Heart right ventricle (tissue), 16 donors: ENCODE measurements around the gene LTO1. TPM values are rescaled to one million over a fixed set of nuclear protein-coding genes. Genes with fewer than 3 reads are reported as not detected.

Experiments
- ATAC-seq, 8 donors: fragments of 200-7000 bp; cut with Tn5 transposase; one replicate each; pipeline ENCODE4 v1.9.1; 2020; ENCODE audit warnings: mild to moderate bottlenecking in 8 of 8, moderate library complexity in 8 of 8, moderate number of reproducible peaks in 1 of 8
- DNase-seq, 2 donors: peaks; one replicate each; pipeline ENCODE4 v3.0.0-alpha.2; 2020
- H3K27ac ChIP-seq, 10 donors: fragments of 200-600 bp; sonication (generic) in 2 of 10; one replicate each; pipeline versions ENCODE4 v1.5.0 to v1.8.0; 2020 to 2022; ENCODE audit warnings: mild to moderate bottlenecking in 3 of 10
- H3K27me3 ChIP-seq, 7 donors: fragments of 200-600 bp; one replicate each; pipeline ENCODE4 v1.8.0; 2021 to 2022; ENCODE audit warnings: mild to moderate bottlenecking in 2 of 7
- H3K36me3 ChIP-seq, 9 donors: fragments of 200-600 bp; sonication (generic) in 1 of 9; one replicate each; pipeline versions ENCODE4 v1.5.0 to v1.8.0; 2020 to 2022; ENCODE audit warnings: mild to moderate bottlenecking in 2 of 9
- H3K4me1 ChIP-seq, 9 donors: fragments of 200-600 bp; sonication (generic) in 1 of 9; one replicate each; pipeline versions ENCODE4 v1.5.0 to v1.8.0; 2020 to 2022; ENCODE audit warnings: mild to moderate bottlenecking in 4 of 9
- H3K4me3 ChIP-seq, 10 donors: fragments of 200-600 bp; sonication (generic) in 2 of 10; one replicate each; pipeline versions ENCODE4 v1.5.0 to v1.8.0; 2020 to 2022; ENCODE audit warnings: mild to moderate bottlenecking in 7 of 10, moderate library complexity in 2 of 10
- H3K9me3 ChIP-seq, 11 donors: fragments of 200-600 bp in 10 of 11; sonication (generic) in 2 of 11; one replicate each; pipeline versions ENCODE4 v1.5.0 to v1.8.0; 2013 to 2022; ENCODE audit warnings: mild to moderate bottlenecking in 2 of 11, control low read depth in 1 of 11, moderate library complexity in 1 of 11
- WGBS, 2 donors: extraction: QIAGEN DNeasy Blood & Tissue Kit; methylation state at CpG; one replicate each; pipeline ENCODE4 v1.1.7; 2013; ENCODE audit warnings: inconsistent platforms in 1 of 2; 5-methylcytosine and 5-hydroxymethylcytosine counted together
- intact Hi-C, 10 donors: fragments of 100-400 bp; cut with DNase I; formaldehyde crosslinking; loops; one replicate each; pipeline versions ENCODE4 v1.11.1 to v1.14.2; 2022
- polyA plus RNA-seq, 2 donors: library from polyadenylated mRNA; stranded (reverse); fragments of 200-250 nt; gene quantifications; one replicate each; pipeline ENCODE4 v1.2.3, GENCODE V29; 2013
- total RNA-seq, 10 donors: library from RNA; stranded (reverse); fragmentation: NEBNext Ultra II Directional in 3 of 10; extraction: Animal tissue kit (Norgen Biotek cat#: 25700) in 3 of 10; gene quantifications; one replicate each; pipeline versions ENCODE4 v1.2.1 to v1.2.4, GENCODE V29; 2021 to 2023
- TF ChIP-seq, protein P1 (sequence below), 9 donors: fragments of 200-600 bp; sonication (generic) in 2 of 9; IDR thresholded peaks; one replicate each; pipeline versions ENCODE4 v1.5.0 to v1.8.0; 2021 to 2022; ENCODE audit warnings: antibody characterized with exemption in 9 of 9, mild to moderate bottlenecking in 5 of 9, moderate library complexity in 1 of 9
- donor health status: Arrhythmogenic right ventricular cardiomyopathy.
- donor health status: ischemic (EF 13 %, LVEDD 7.1; RV severe dilation, severe dysfunction).
- donor health status: healthy with polysubstance abuse.
- donor health status: DM: no; HTN: yes; CAD: no.
- donor health status: DM: no; HTN: no; CAD: no.
- donor health status: ischemic (EF 25% LVEDD 6.9; RV normal size, moderate dysfunction).
- donor health status: ischemic (EF 25% LVEDD 5.7; RV mildly dilated, moderate dysfunction).
- donor health status: healthy.
- donor health status: DM: yes; HTN: yes; CAD: no.
- donor health status: Ischemic cardiomyopathy.
- donor health status: ischemic (EF 35%, LVEDD 5.7; RV mildly dilated, moderate dysfunction).
- donor health status: nonischemic (EF 11% LVEDD 7.7; RV severe dilation, severe dysfunction).
- donor health status: DM: yes; HTN: yes; CAD: no.
- donor health status: PGD.
- donor health status: ischemic (EF 29% LVEDD 5.4; RV normal size, mild dysfunction).
- donor health status: nonischemic (EF 23%, LVEDD 6.1; RV moderate dilation, normal function).

LTO1 gene
- total and polyA plus RNA-seq, 12 donors = 7.0 to 22.6 (median 8.2) TPM

DNA sequence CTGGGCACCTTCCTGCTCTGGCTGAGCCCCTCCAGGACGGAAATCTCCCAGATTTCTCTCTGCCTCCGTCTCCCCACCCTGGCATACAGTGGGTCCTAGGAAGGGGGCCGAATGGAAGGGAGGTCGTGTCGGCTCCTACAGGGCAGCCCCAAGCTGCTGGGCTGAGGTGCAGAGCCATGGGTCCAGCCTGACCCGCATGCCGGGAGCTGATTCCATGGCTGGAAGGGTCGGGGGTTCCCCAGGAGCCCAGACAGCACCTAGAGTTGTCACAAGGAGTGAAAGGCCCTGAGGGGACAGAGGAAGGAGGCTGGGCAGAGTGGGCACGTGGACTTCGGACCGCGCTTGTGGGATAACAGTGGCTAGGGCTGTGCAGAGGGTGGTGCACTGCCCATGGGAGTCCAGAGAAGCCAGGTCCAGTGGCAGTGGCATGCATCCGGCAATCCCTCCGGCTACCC is 17.7 kb downstream of the LTO1 start:
- WGBS, 2 donors = 92% methylated on average over 14 of the region's 14 CpGs
- DNase-seq (no peak), ATAC-seq (no peak)
- Histone ChIP-seq H3K36me3 (peaks cover 0 to 40% (median 11%) of the 10 kb centered on the region in 9 donors), H3K27ac (no peak overlapping the region), H3K4me1 (peaks cover 0 to 13% (median 0%) of the 10 kb centered on the region in 9 donors), H3K9me3 (no peaks in the 10 kb centered on the region), H3K4me3 (no peak overlapping the region), H3K27me3 (no peaks in the 10 kb centered on the region)
- TF ChIP-seq, protein P1, sequence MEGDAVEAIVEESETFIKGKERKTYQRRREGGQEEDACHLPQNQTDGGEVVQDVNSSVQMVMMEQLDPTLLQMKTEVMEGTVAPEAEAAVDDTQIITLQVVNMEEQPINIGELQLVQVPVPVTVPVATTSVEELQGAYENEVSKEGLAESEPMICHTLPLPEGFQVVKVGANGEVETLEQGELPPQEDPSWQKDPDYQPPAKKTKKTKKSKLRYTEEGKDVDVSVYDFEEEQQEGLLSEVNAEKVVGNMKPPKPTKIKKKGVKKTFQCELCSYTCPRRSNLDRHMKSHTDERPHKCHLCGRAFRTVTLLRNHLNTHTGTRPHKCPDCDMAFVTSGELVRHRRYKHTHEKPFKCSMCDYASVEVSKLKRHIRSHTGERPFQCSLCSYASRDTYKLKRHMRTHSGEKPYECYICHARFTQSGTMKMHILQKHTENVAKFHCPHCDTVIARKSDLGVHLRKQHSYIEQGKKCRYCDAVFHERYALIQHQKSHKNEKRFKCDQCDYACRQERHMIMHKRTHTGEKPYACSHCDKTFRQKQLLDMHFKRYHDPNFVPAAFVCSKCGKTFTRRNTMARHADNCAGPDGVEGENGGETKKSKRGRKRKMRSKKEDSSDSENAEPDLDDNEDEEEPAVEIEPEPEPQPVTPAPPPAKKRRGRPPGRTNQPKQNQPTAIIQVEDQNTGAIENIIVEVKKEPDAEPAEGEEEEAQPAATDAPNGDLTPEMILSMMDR (IDR thresholded peaks at IDR 0.05) = no peak
- intact Hi-C loops = no loop called here

DNA sequence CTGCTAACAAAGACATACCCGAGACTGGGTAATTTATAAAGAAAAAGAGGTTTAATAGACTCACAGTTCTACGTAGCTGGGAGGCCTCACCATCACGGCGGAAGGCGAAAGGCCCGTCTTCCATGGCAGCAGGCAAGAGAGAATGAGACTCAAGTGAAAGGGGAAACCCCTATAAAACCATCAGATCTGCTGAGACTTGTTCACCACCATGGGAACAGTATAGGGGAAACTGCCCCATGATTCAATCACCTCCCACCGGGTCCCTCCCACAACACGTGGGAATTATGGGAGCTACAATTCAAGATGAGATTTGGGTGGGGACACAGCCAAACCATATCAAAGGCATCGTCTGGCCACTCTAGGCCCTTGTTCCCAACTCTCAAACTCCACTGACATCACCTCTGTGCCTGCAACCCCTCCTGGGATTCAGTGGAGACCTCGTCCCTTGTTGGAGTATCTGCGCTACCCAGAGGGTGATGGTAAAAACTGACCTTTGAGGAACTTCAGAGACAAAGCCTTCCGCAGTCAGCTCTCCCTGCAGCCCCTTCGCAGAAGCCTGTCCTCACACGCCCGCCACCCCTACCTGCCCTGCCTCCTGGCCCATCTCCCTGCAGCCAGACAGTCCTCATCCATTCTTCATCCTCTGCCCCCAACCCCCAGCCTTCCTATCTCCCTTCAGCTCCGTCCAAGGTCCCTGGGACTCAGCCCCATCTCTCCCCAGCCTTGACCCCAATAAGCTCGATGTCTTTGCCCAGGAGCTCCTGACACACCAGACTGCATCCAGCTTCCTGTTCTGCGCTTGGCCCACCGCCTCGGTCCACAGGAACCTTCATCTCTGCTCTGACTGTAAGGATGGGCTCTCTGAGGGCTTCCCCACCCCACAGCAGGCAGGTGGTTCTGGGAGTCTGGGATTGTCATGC is 18.4 kb downstream of the LTO1 start:
- Histone ChIP-seq H3K36me3 (peaks cover 0 to 42% (median 17%) of the 10 kb centered on the region in 9 donors), H3K27me3 (no peaks in the 10 kb centered on the region), H3K4me1 (peaks cover 0 to 13% (median 0%) of the 10 kb centered on the region in 9 donors), H3K4me3 (no peak overlapping the region), H3K27ac (no peak overlapping the region), H3K9me3 (no peaks in the 10 kb centered on the region)
- no peak for DNase-seq
- TF ChIP-seq, protein P1 (IDR thresholded peaks at IDR 0.05) = no peak
- ATAC-seq = no peak
- WGBS, 2 donors = 85 to 88% methylated on average over 20 of the region's 20 CpGs
- intact Hi-C loops = no loop called here

DNA sequence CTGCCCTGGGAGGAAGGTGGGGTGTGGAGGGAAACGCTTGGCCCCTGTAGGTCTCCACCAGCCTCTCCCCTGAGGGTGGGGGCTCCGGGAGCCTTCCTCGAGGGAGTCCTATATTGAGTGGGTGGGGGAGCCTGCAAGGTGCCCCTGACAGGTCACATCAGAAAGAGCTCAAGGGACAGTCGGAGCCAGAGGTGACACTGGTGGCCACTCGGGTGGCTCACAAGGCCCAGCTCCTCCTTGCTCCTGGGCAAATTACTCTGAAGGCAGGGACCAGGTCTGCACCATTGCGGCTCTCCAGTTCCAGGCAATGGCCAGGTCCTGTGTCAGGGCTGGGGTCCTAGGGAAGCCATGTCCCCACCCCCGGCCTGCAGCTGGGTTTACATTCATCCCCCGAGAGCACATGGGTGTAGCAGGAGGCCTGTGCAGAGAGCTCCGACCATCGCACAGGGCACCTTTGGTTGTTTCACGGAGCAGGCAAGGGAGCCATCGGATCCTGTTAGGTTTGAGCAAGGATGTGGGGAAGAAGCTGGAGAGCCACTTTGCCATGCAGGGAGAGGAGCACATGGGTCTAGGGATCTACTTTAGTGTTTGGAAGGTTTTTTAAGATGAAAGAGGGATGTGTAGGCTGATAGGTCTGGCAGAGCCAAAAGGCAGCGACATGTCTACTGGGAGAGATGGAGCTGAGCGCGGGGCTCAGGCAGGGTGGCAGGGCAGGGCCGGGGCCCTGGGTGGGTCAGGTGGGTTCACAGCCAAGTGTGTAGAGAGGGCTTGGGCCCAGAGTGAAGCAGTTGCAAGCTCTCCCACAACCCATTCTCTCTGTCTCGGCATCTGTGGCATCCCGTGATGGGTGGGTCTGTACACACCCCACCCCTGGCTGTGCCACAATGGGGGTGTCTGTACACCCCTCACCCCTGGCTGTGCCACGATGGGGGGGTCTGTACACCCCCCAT is 19.4 kb downstream of the LTO1 start:
- Histone ChIP-seq H3K36me3 (peaks cover 0 to 47% (median 27%) of the 10 kb centered on the region in 9 donors), H3K9me3 (no peaks in the 10 kb centered on the region), H3K27ac (no peak overlapping the region), H3K4me1 (peaks cover 0 to 21% (median 0%) of the 10 kb centered on the region in 9 donors), H3K27me3 (no peaks in the 10 kb centered on the region), H3K4me3 (no peak overlapping the region)
- TF ChIP-seq, protein P1 (IDR thresholded peaks at IDR 0.05) = no peak
- ATAC-seq (peak in 3 of 8 donors; percentile 4 to 12 (median 11)), DNase-seq (no peak)
- WGBS, 2 donors = 82 to 85% methylated on average over 19 of the region's 19 CpGs
- intact Hi-C loops = no loop called here
